HepG2 (cell line): ENCODE measurements around the gene SRSF1. TPM values are rescaled to one million over a fixed set of nuclear protein-coding genes. Genes with fewer than 3 reads are reported as not detected.
A peak's percentile ranks its signal among the peaks of the same experiment; 100 is the strongest.

Source experiments
- CHCHD3 ChIP-seq: sonication (generic); formaldehyde crosslinking; IDR thresholded peaks from 2 replicates; pipeline ENCODE4 v1.8.0; 2022; ENCODE audit warnings: mild to moderate bottlenecking, missing genetic modification reagents, moderate library complexity
- EHMT2 ChIP-seq: fragments of 200-600 bp; sonication (generic); IDR thresholded peaks from 2 replicates; pipeline ENCODE4 v1.7.0; 2017; ENCODE audit warnings: antibody characterized with exemption, low read depth, low read length, borderline replicate concordance
- FOXJ3 ChIP-seq: sonication (generic); formaldehyde crosslinking; IDR thresholded peaks from 2 replicates; pipeline ENCODE4 v1.4.0; 2020; ENCODE audit warnings: missing genetic modification reagents, mild to moderate bottlenecking, borderline replicate concordance
- HDAC2 ChIP-seq: sonication (generic); formaldehyde crosslinking; IDR thresholded peaks from 2 replicates; pipeline ENCODE4 v1.4.0; 2020; ENCODE audit warnings: missing genetic modification reagents
- KLF13 ChIP-seq: sonication (generic); formaldehyde crosslinking; IDR thresholded peaks from 2 replicates; pipeline ENCODE4 v1.4.0; 2020; ENCODE audit warnings: mild to moderate bottlenecking, missing genetic modification reagents
- MEF2D ChIP-seq: sonication (generic); formaldehyde crosslinking; IDR thresholded peaks from 2 replicates; pipeline ENCODE4 v1.5.1; 2020; ENCODE audit warnings: mild to moderate bottlenecking, missing genetic modification reagents
- PCBP1 ChIP-seq: fragments of 200-400 bp; formaldehyde crosslinking; IDR thresholded peaks from 2 replicates; pipeline ENCODE4 v1.6.1; 2017; ENCODE audit warnings: mild to moderate bottlenecking, low read depth, low read length, borderline replicate concordance
- SYNCRIP ChIP-seq: fragments of 200-400 bp; formaldehyde crosslinking; IDR thresholded peaks from 2 replicates; pipeline ENCODE4 v1.6.1; 2018; ENCODE audit warnings: mild to moderate bottlenecking, low read depth, low read length; ENCODE audit not compliant: insufficient read depth
- ZNF24 ChIP-seq: fragments of 450-650 bp; IDR thresholded peaks from 2 replicates; pipeline ENCODE4 v1.6.1; 2017; ENCODE audit warnings: antibody characterized with exemption, mild to moderate bottlenecking
- ZNF34 ChIP-seq: sonication (generic); formaldehyde crosslinking; IDR thresholded peaks from 2 replicates; pipeline ENCODE4 v1.4.0; 2020; ENCODE audit warnings: mild to moderate bottlenecking, missing genetic modification reagents, borderline replicate concordance
- ZNF451 ChIP-seq: sonication (generic); formaldehyde crosslinking; IDR thresholded peaks from 2 replicates; pipeline ENCODE4 v1.5.0; 2020; ENCODE audit warnings: mild to moderate bottlenecking, missing genetic modification reagents
- ZNF674 ChIP-seq: sonication (generic); formaldehyde crosslinking; IDR thresholded peaks from 2 replicates; pipeline ENCODE4 v1.5.0; 2020; ENCODE audit warnings: low read depth, mild to moderate bottlenecking, missing genetic modification reagents
- polyA plus RNA-seq, 8 experiments: library from polyadenylated mRNA; depleted of rRNA in 3 of 8; stranded (reverse) in 7 of 8; unstranded in 1 of 8; fragments of >200 nt; fragmentation: Illumina TruSeq in 4 of 8; extraction: Trizol in 4 of 8; gene quantifications; 2 replicates each; pipeline versions ENCODE4 v1.2.1 to v1.2.3, GENCODE V29; 2011 to 2016; ENCODE audit warnings: low read depth in 4 of 8, missing spikeins in 1 of 8, mixed read lengths in 1 of 8; ENCODE audit not compliant: insufficient read depth in 1 of 8
- total RNA-seq, 5 experiments: library from RNA; depleted of rRNA; stranded (reverse); fragments of >200 nt; fragmentation: Illumina TruSeq; extraction: Trizol; gene quantifications; 2 replicates each; pipeline ENCODE4 v1.2.3, GENCODE V29; 2016; ENCODE audit warnings: low read depth in 1 of 5
- TF ChIP-seq, protein P1 (sequence below): sonication (generic); formaldehyde crosslinking; IDR thresholded peaks from 2 replicates; pipeline ENCODE4 v1.4.0; 2020; ENCODE audit warnings: missing genetic modification reagents
- TF ChIP-seq, protein P2 (sequence below): sonication (generic); formaldehyde crosslinking; IDR thresholded peaks from 2 replicates; pipeline ENCODE4 v1.4.0; 2020; ENCODE audit warnings: missing genetic modification reagents
- TF ChIP-seq, protein P3 (sequence below): sonication (generic); formaldehyde crosslinking; IDR thresholded peaks from 2 replicates; pipeline ENCODE4 v1.4.0; 2020; ENCODE audit warnings: missing genetic modification reagents
- TF ChIP-seq, protein P4 (sequence below): sonication (generic); formaldehyde crosslinking; IDR thresholded peaks from 2 replicates; pipeline ENCODE4 v1.5.0; 2020; ENCODE audit warnings: mild to moderate bottlenecking, missing genetic modification reagents

The SRSF1 gene
- total and polyA plus RNA-seq, 2 of the 13 experiments (the other 11 are each of a cell fraction or from before 2014, with no cell fraction given) = 142 to 445 TPM

DNA sequence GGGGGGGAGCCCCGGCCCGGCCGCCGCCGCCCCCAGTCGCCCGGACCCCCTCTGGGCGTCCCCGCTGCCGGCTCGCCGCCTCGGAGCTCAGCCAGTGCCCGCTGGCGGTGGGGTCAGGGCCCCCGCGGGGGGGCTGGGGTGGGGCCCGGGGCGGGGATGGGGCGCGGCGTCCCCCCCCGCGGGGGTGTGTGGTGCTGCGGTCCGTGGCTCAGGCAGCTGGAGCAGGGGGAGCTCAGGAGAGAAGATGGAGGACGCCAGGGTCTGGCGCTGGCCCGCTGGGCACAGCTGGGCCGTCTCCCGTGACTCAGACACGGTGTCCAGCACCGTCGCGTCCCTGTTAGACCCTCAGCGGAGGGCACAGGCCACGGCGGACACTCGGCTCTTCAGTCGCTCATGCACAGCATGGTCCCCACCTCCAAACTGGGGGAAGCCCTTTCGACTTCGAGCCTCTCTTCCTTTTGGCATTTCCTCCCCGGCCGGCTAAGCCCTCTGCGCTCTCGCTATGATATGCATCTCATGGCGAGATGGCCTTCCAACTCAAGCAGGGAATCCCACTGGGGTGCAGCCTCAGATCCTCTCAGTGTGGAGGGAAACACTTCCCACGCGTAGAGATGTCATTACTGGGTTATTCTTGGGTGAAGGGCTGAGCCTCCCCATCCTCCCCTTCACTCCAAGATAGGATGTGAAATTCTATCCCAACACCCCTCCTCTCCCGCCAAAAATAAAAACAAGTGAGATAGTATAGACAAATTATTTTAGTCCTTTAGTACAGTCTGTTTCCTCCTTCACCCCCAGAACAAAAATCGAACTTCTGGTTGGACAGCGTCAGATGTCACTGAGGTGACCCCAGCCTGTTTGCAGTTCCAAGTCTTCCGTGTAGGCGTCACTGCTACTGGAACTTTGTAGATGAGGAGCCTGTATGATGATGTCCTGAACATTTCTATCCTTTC, 18.5 kb downstream of the SRSF1 start (continued):
- TF ChIP-seq KLF13 (CRISPR knock-in tag) (peak; percentile 53; the same call in 1 of the 2 replicates), ZNF24 (no peak), ZNF451 (CRISPR knock-in tag) (no peak), SYNCRIP (no peak), EHMT2 (no peak), MEF2D (CRISPR knock-in tag) (0 out of 2 replicates have a peak, but pooled peaks have one; percentile 42), PCBP1 (0 out of 2 replicates have a peak, but pooled peaks have one; percentile 54), HDAC2 (CRISPR knock-in tag) (no peak), CHCHD3 (no peak), ZNF34 (CRISPR knock-in tag) (0 out of 2 replicates have a peak, but pooled peaks have one; percentile 76), ZNF674 (CRISPR knock-in tag) (no peak), FOXJ3 (CRISPR knock-in tag) (no peak)
- TF ChIP-seq, protein P1, sequence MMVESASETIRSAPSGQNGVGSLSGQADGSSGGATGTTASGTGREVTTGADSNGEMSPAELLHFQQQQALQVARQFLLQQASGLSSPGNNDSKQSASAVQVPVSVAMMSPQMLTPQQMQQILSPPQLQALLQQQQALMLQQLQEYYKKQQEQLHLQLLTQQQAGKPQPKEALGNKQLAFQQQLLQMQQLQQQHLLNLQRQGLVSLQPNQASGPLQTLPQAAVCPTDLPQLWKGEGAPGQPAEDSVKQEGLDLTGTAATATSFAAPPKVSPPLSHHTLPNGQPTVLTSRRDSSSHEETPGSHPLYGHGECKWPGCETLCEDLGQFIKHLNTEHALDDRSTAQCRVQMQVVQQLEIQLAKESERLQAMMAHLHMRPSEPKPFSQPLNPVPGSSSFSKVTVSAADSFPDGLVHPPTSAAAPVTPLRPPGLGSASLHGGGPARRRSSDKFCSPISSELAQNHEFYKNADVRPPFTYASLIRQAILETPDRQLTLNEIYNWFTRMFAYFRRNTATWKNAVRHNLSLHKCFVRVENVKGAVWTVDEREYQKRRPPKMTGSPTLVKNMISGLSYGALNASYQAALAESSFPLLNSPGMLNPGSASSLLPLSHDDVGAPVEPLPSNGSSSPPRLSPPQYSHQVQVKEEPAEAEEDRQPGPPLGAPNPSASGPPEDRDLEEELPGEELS (CRISPR knock-in tag) = no peak
- TF ChIP-seq, protein P2, sequence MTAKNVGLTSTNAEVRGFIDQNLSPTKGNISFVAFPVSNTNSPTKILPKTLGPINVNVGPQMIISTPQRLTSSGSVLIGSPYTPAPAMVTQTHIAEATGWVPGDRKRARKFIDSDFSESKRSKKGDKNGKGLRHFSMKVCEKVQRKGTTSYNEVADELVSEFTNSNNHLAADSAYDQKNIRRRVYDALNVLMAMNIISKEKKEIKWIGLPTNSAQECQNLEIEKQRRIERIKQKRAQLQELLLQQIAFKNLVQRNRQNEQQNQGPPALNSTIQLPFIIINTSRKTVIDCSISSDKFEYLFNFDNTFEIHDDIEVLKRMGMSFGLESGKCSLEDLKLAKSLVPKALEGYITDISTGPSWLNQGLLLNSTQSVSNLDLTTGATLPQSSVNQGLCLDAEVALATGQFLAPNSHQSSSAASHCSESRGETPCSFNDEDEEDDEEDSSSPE (CRISPR knock-in tag) = no peak
- TF ChIP-seq, protein P3, sequence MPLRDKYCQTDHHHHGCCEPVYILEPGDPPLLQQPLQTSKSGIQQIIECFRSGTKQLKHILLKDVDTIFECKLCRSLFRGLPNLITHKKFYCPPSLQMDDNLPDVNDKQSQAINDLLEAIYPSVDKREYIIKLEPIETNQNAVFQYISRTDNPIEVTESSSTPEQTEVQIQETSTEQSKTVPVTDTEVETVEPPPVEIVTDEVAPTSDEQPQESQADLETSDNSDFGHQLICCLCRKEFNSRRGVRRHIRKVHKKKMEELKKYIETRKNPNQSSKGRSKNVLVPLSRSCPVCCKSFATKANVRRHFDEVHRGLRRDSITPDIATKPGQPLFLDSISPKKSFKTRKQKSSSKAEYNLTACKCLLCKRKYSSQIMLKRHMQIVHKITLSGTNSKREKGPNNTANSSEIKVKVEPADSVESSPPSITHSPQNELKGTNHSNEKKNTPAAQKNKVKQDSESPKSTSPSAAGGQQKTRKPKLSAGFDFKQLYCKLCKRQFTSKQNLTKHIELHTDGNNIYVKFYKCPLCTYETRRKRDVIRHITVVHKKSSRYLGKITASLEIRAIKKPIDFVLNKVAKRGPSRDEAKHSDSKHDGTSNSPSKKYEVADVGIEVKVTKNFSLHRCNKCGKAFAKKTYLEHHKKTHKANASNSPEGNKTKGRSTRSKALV (CRISPR knock-in tag) = no peak
- TF ChIP-seq, protein P4, sequence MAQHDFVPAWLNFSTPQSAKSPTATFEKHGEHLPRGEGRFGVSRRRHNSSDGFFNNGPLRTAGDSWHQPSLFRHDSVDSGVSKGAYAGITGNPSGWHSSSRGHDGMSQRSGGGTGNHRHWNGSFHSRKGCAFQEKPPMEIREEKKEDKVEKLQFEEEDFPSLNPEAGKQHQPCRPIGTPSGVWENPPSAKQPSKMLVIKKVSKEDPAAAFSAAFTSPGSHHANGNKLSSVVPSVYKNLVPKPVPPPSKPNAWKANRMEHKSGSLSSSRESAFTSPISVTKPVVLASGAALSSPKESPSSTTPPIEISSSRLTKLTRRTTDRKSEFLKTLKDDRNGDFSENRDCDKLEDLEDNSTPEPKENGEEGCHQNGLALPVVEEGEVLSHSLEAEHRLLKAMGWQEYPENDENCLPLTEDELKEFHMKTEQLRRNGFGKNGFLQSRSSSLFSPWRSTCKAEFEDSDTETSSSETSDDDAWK (CRISPR knock-in tag) = no peak
